Mucosa of descending colon (tissue), 3 donors: Measurements from ENCODE around the gene NRGN. TPM values are rescaled to one million over a fixed set of nuclear protein-coding genes. Genes with fewer than 3 reads are reported as not detected.

Experiments used
- ATAC-seq: fragments of 200-7000 bp; cut with Tn5 transposase; one replicate; pipeline ENCODE4 v1.9.1; 2020; ENCODE audit warnings: mild to moderate bottlenecking, moderate library complexity
- DNase-seq, 3 donors: peaks; one replicate each; pipeline ENCODE4 v3.0.0-alpha.2; 2020
- H3K36me3 ChIP-seq: fragments of 200-600 bp; one replicate; pipeline ENCODE4 v1.8.0; 2021; ENCODE audit warnings: low read depth, mild to moderate bottlenecking
- H3K4me1 ChIP-seq: fragments of 200-600 bp; one replicate; pipeline ENCODE4 v1.8.0; 2021; ENCODE audit warnings: low read depth, mild to moderate bottlenecking
- H3K4me3 ChIP-seq: fragments of 200-600 bp; one replicate; pipeline ENCODE4 v1.8.0; 2021; ENCODE audit warnings: mild to moderate bottlenecking
- H3K9me3 ChIP-seq: fragments of 200-600 bp; one replicate; pipeline ENCODE4 v1.8.0; 2021; ENCODE audit warnings: mild to moderate bottlenecking
- intact Hi-C, 2 donors: fragments of 100-400 bp; cut with DNase I in 1 of 2; cut with micrococcal nuclease in 1 of 2; formaldehyde crosslinking; loops; one replicate each; pipeline versions ENCODE4 v1.11.0 to v1.11.1; 2022; cut with DNase I, micrococcal nuclease
- total RNA-seq, 3 donors: library from RNA; stranded (reverse); fragmentation: NEBNext Ultra II Directional in 2 of 3; extraction: Animal tissue kit (Norgen Biotek cat#: 25700) in 2 of 3; gene quantifications; one replicate each; pipeline versions ENCODE4 v1.2.1 to v1.2.4, GENCODE V29; 2021 to 2023
- TF ChIP-seq, protein P1 (sequence below): fragments of 200-600 bp; IDR thresholded peaks from one replicate; pipeline ENCODE4 v1.8.0; 2022; ENCODE audit warnings: antibody characterized with exemption, mild to moderate bottlenecking
- donor health status: DM: no; HTN: no; CAD: no; lungs with moderate emphysema.
- donor health status: DM: no; HTN: no; CAD: no.
- donor health status: DM: no; HTN: yes; CAD: no.

The NRGN gene
- total RNA-seq, 3 donors from 2014 or later, result 1.7 to 5.3 (median 2.0) TPM

DNA sequence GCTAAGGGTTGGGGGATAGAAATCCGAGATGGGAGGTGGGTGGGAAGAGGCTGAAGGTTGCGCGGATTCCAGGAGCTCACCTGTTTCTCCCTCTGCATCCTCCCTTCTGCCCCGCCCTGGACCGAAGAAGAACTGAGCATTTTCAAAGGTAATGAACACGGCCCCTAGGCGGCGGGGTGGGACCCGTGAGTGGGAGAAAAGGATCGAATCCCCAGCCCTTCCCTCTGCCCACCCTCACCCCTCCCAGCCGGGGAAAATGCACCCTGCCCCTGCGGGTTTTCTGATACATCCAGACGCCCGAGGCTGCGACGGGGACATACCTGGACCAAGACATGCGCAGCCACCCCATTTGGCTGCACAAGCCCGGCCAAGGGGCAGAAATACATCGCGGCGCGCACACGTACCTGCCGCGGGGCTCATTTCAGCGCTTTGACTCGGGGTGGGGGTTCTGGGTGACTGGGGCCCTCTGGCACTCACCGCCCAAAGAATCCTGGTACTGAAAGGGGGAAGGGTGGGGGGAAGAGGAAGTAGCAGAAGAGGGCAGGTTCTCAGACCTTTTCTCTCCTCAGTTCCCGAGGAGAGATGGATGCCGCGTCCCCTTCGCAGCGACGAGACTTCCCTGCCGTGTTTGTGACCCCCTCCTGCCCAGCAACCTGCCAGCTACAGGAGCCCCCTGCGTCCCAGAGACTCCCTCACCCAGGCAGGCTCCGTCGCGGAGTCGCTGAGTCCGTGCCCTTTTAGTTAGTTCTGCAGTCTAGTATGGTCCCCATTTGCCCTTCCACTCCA lies 6.3 kb downstream of the NRGN start:
- Histone ChIP-seq H3K4me3 (peak overlapping the region; percentile 12), H3K4me1 (peaks cover 23% of the 10 kb centered on the region), H3K36me3 (no peaks in the 10 kb centered on the region), H3K9me3 (no peaks in the 10 kb centered on the region)
- TF ChIP-seq, protein P1, sequence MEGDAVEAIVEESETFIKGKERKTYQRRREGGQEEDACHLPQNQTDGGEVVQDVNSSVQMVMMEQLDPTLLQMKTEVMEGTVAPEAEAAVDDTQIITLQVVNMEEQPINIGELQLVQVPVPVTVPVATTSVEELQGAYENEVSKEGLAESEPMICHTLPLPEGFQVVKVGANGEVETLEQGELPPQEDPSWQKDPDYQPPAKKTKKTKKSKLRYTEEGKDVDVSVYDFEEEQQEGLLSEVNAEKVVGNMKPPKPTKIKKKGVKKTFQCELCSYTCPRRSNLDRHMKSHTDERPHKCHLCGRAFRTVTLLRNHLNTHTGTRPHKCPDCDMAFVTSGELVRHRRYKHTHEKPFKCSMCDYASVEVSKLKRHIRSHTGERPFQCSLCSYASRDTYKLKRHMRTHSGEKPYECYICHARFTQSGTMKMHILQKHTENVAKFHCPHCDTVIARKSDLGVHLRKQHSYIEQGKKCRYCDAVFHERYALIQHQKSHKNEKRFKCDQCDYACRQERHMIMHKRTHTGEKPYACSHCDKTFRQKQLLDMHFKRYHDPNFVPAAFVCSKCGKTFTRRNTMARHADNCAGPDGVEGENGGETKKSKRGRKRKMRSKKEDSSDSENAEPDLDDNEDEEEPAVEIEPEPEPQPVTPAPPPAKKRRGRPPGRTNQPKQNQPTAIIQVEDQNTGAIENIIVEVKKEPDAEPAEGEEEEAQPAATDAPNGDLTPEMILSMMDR, result peak; percentile 21
- ATAC-seq, result peak; percentile 50
- DNase-seq, result peak; percentile 75 to 84 (median 81)
- intact Hi-C loops, result no loop called here

DNA sequence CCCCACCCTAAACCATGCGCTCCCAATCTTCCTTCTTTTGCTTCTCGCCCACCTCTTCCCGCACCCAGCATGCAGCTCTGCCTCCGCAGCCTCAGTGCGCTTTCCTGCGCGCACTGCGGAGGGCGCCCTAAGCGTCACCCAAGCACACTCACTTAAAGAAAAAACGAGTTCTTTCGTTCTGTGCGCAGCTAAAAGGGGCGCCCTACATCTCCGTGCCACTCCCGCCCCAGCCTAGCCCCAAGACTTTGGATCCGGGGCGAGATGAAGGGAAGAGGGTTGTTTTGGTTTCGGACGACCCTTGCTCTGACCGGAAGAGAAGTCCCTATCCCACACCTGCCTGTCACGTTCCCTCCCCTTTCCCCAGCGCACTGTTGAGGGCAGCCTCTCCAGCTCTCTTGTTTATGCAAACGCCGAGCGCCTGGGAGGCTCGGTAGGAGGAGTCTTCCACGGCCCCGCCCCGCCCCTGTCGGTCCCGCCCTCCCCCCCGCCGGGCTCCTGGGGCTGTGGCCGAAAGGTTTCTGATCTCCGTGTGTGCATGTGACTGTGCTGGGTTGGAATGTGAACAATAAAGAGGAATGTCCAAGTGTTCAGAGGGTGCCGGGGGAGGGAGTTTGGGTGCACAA lies 7.0 kb downstream of the NRGN start:
- peak; percentile 93 to 95 (median 95) for DNase-seq
- H3K4me3 ChIP-seq, result peak overlapping the region; percentile 12
- TF ChIP-seq, protein P1, result peak; percentile 29
- intact Hi-C loops, result no loop called here
- peak; percentile 87 for ATAC-seq
- H3K36me3 ChIP-seq, result no peaks in the 10 kb centered on the region
- H3K4me1 ChIP-seq, result peaks cover 23% of the 10 kb centered on the region
- H3K9me3 ChIP-seq, result no peaks in the 10 kb centered on the region

DNA sequence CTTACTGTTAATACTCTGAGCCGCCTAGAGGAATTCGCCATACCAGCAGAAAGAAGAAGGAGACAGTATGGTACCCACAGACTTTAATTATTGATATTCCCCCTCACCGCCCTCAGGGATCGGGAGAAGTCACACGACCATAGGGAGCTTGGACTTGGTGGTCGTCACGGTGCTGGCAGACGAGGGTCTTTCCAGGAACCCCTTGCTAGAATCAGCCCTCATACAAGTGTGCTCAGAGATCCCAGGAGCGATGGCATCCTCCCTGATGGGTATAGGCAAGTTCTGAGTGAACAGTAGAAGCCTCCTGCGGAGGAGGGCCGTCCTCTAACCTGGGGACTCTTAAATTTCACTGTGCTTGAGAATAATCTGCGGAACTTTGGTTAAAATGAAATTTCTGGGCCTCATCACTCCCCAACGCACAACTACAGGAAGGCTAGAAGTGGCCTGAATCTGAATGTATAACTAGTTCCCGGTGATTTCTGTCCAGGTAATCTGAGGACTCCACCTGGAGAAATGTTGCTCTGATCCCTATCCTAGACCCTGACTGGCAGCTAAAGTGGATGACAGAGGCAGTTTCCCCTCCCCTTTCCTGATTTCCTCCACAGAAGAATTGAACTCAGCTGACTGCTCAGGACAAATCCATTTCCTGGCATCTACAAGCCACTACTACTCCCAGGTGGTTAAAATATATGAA lies 7.8 kb downstream of the NRGN start:
- Histone ChIP-seq H3K4me3 (no peak overlapping the region), H3K36me3 (no peaks in the 10 kb centered on the region), H3K9me3 (no peaks in the 10 kb centered on the region), H3K4me1 (peaks cover 23% of the 10 kb centered on the region)
- TF ChIP-seq, protein P1, result no peak
- intact Hi-C loops, result no loop called here
- no peak for ATAC-seq
- no peak for DNase-seq

DNA sequence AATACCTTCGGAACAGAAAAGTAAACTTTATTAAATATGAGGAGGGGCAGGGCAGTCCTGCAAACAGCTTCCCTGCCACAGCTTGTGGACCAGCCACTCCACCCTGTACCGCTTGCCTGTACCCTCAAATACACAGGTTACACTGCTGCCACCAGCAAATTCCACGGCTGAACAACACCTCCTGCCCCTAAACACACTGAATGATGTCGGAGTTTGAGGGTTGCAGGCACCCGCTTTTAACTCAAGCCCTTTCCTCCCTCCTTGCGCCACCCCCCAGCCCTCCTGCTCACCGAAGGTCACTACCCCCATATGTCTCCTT lies 8.3 kb downstream of the NRGN start:
- DNase-seq (no peak), ATAC-seq (no peak)
- peaks cover 27% of the 10 kb centered on the region for H3K4me1 ChIP-seq
- TF ChIP-seq, protein P1, result no peak
- intact Hi-C loops, result no loop called here
- no peaks in the 10 kb centered on the region for H3K9me3 ChIP-seq
- H3K36me3 ChIP-seq, result no peaks in the 10 kb centered on the region
- no peak overlapping the region for H3K4me3 ChIP-seq

DNA sequence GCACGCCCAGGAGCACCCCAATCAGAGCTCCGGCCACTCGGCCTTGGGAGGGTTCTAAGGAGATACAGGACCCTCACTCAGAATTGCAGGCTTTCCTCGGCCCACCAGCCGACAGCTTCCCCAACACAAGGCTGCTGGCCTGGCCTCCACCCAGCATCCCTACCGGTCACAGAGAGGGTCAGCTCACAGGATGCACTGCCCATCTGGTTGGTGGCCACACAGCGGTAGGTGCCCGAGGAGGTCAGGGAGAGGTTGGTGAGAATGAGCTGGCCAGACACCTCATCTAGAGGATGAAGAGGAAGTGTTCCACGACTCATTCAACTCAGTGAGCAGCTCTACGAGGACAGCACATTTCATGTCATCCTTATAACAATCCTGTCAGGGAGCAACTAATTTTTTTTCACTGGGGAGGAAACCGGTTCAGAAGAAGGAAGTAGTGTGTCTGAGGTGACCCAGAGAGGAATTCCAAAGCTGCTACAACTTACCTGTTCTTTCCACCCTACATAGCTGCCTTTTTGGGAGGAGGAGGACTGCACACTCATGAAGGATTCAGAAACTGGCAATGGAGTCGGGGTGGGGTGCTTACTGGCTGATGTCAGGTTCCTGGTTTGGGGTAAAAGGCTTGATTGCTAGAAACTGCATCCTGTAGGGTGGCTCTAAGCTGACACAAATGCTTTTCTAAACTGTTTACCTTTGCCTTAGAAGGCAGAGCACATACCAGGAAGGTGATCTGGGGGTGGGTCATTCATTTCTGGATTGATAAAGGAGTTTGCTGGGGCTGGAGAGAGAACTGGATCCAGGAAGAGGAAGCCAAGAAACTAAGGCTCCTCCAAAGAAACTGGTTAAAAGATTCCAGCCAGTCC lies 9.0 kb downstream of the NRGN start:
- peak; percentile 47 to 62 (median 54) for DNase-seq
- peak; percentile 26 for ATAC-seq
- Histone ChIP-seq H3K9me3 (no peaks in the 10 kb centered on the region), H3K36me3 (no peaks in the 10 kb centered on the region), H3K4me3 (no peak overlapping the region), H3K4me1 (peaks cover 30% of the 10 kb centered on the region)
- TF ChIP-seq, protein P1, result no peak
- intact Hi-C loops, result no loop called here
